GM23248 (cell line): Measurements from ENCODE around the gene PYGB. TPM values are rescaled to one million over a fixed set of nuclear protein-coding genes. Genes with fewer than 3 reads are reported as not detected.

Experiments
- DNase-seq: peaks from one replicate; pipeline ENCODE4 v3.0.0-alpha.2; 2015
- H2AFZ ChIP-seq: fragments of 200-600 bp; sonication (generic); 2 replicates; pipeline ENCODE4 v1.6.1; 2016; ENCODE audit warnings: antibody characterized with exemption
- H3F3A ChIP-seq: fragments of 200-600 bp; sonication (generic); 2 replicates; pipeline ENCODE4 v1.6.1; 2016; ENCODE audit warnings: mild to moderate bottlenecking, antibody characterized with exemption, mixed run types; ENCODE audit not compliant: insufficient read depth
- H3K27ac ChIP-seq: fragments of 200-600 bp; sonication (generic); 2 replicates; pipeline ENCODE4 v1.5.1; 2016; ENCODE audit warnings: mild to moderate bottlenecking
- H3K27me3 ChIP-seq: fragments of 200-600 bp; sonication (generic); replicated peaks from 2 replicates; pipeline ENCODE4 v1.6.1; 2016; ENCODE audit warnings: mild to moderate bottlenecking; ENCODE audit not compliant: insufficient read depth
- H3K36me3 ChIP-seq: fragments of 200-600 bp; sonication (generic); 2 replicates; pipeline ENCODE4 v1.6.1; 2016; ENCODE audit warnings: low read depth, mild to moderate bottlenecking
- H3K4me1 ChIP-seq: fragments of 200-600 bp; sonication (generic); 2 replicates; pipeline ENCODE4 v1.6.1; 2016; ENCODE audit warnings: mild to moderate bottlenecking; ENCODE audit not compliant: insufficient read depth
- H3K4me2 ChIP-seq: fragments of 200-600 bp; sonication (generic); one replicate; pipeline ENCODE4 v1.6.1; 2016; ENCODE audit warnings: mild to moderate bottlenecking; ENCODE audit not compliant: unreplicated experiment
- H3K4me3 ChIP-seq: fragments of 200-600 bp; sonication (generic); 2 replicates; pipeline ENCODE4 v1.5.1; 2016; ENCODE audit warnings: mild to moderate bottlenecking
- H3K79me2 ChIP-seq: fragments of 200-600 bp; sonication (generic); 2 replicates; pipeline ENCODE4 v1.6.1; 2016; ENCODE audit warnings: mild to moderate bottlenecking; ENCODE audit not compliant: insufficient read depth
- H3K9ac ChIP-seq: fragments of 200-600 bp; sonication (generic); 2 replicates; pipeline ENCODE4 v1.6.1; 2016; ENCODE audit warnings: mild to moderate bottlenecking
- H3K9me2 ChIP-seq: fragments of 200-600 bp; sonication (generic); 2 replicates; pipeline ENCODE4 v1.6.1; 2016; ENCODE audit warnings: mixed run types, mild to moderate bottlenecking, moderate library complexity; ENCODE audit not compliant: insufficient read depth
- H3K9me3 ChIP-seq: fragments of 200-600 bp; sonication (generic); one replicate; pipeline ENCODE4 v1.6.1; 2017; ENCODE audit warnings: low read depth
- H4K20me1 ChIP-seq: fragments of 200-600 bp; sonication (generic); 2 replicates; pipeline ENCODE4 v1.6.0; 2016; ENCODE audit not compliant: insufficient read depth
- EZH2 ChIP-seq: fragments of 200-600 bp; sonication (generic); IDR thresholded peaks from 2 replicates; pipeline ENCODE4 v1.6.1; 2018; ENCODE audit warnings: antibody characterized with exemption, mild to moderate bottlenecking; ENCODE audit not compliant: insufficient read depth, poor library complexity, severe bottlenecking
- EZH2phosphoT487 ChIP-seq: fragments of 200-600 bp; sonication (generic); IDR thresholded peaks from 2 replicates; pipeline ENCODE4 v1.6.1; 2018; ENCODE audit warnings: antibody characterized with exemption, moderate library complexity, mild to moderate bottlenecking, low read depth; ENCODE audit not compliant: insufficient read depth
- WGBS, 2 experiments: methylation state at CpG; one replicate each; pipeline ENCODE4 v1.1.6; 2015 to 2017; ENCODE audit warnings: low lambda C conversion rate in 2 of 2, low coverage in 1 of 2; ENCODE audit errors: missing lambda C conversion rate in 2 of 2; 5-methylcytosine and 5-hydroxymethylcytosine counted together
- in situ Hi-C: fragments of 300-500 bp; cut with MboI; formaldehyde crosslinking; loops from 2 replicates; pipeline ENCODE4 v1.15.0; 2020
- polyA plus RNA-seq: library from polyadenylated mRNA; unstranded; fragments of >200 nt; fragmentation: Nextera tagmentation; extraction: Ambion mirVana; gene quantifications from 2 replicates; pipeline ENCODE4 v1.2.1, GENCODE V29; 2016
- total RNA-seq: library from RNA; depleted of rRNA; stranded (reverse); fragments of >200 nt; shearing (Covaris generic); gene quantifications from 2 replicates; pipeline ENCODE4 v1.2.3, GENCODE V29; 2014

The PYGB gene
- total and polyA plus RNA-seq, 2 experiments from 2014 or later, result 74.1 to 116 TPM

- no peak for TF ChIP-seq EZH2
- Histone ChIP-seq H4K20me1 (no peaks in the 10 kb centered on the region), H3K9me2 (no peaks in the 10 kb centered on the region), H3K79me2 (peaks cover 76% of the 10 kb centered on the region), H2AFZ (no peak overlapping the region), H3K36me3 (peaks cover 8% of the 10 kb centered on the region; the same call in 1 of the 2 replicates), H3K27ac (no peak overlapping the region), H3K27me3 (no peaks in the 10 kb centered on the region), H3K9ac (no peak overlapping the region), H3K4me2 (no peak overlapping the region), H3K9me3 (no peaks in the 10 kb centered on the region), H3K4me1 (no peaks in the 10 kb centered on the region), H3F3A (no peaks in the 10 kb centered on the region), H3K4me3 (no peak overlapping the region)
- no peak for DNase-seq
- 94 to 95% methylated on average over 8 of the region's 8 CpGs for WGBS, 2 experiments
- in situ Hi-C loops, result no loop called here
These were observed 41.3 kb upstream of the PYGB start for GRCh38 chr20:25206548-25206947.

DNA sequence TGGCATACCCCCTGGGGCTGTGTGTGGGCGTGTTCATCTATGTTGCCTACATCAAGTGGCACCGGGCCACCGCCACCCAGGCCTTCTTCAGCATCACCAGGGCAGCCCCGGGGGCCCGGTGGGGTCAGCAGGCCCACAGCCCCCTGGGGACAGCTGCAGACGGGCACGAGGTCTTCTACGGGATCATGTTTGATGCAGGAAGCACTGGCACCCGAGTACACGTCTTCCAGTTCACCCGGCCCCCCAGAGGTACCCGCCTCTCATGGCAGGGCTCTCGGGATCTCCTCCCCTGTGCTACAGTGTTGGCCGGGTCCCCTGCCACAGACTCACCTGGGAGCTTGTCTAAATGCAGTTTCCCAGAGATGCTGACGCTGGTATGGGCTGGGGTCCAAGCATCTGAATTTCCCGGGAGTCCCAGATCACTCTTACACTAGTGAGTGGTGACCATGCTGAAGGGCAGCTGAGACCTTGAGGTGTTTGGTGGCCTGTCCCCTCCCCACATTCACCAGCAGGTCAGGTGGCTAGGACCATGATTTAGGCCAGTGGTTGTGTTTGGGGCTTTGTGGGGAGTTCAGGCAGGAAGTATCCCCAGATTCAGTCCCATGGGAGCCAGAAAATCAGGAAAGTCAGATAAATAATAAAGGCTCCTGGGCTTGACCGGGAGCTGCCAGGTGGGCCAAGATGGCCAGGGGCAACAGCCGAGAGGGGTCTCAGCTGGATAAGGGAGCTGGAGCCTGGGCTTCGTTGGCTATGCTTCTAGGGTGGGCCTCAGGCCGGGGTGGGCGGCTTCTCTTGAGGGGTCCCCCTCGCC is 40.5 kb upstream of the PYGB start:
- peaks cover 67% of the 10 kb centered on the region for H3K79me2 ChIP-seq
- in situ Hi-C loops, result no loop called here

GRCh38 chr20:25207960-25208534 is 39.8 kb upstream of the PYGB start:
- no peaks in the 10 kb centered on the region for H3K9me3 ChIP-seq
- peaks cover 61% of the 10 kb centered on the region for H3K79me2 ChIP-seq
- H3K9ac ChIP-seq, result no peak overlapping the region

More for the DNA sequence above, 40.5 kb upstream of the PYGB start:
- H3F3A ChIP-seq, result no peaks in the 10 kb centered on the region
- WGBS, 2 experiments, result 92 to 93% methylated on average over 18 to 22 of the region's 22 CpGs
- no peak overlapping the region for H2AFZ ChIP-seq
- peaks cover 12% of the 10 kb centered on the region; the same call in 1 of the 2 replicates for H3K36me3 ChIP-seq
- H3K4me1 ChIP-seq, result no peaks in the 10 kb centered on the region
- no peak overlapping the region for H3K4me3 ChIP-seq
- no peaks in the 10 kb centered on the region for H3K9me2 ChIP-seq
- DNase-seq, result no peak
- H3K4me2 ChIP-seq, result no peak overlapping the region
- H3K27me3 ChIP-seq, result no peaks in the 10 kb centered on the region
- no peak for TF ChIP-seq EZH2phosphoT487
- no peak for TF ChIP-seq EZH2
- no peak overlapping the region for H3K9ac ChIP-seq
- no peaks in the 10 kb centered on the region for H4K20me1 ChIP-seq
- H3K9me3 ChIP-seq, result no peaks in the 10 kb centered on the region
- H3K27ac ChIP-seq, result no peak overlapping the region

DNA sequence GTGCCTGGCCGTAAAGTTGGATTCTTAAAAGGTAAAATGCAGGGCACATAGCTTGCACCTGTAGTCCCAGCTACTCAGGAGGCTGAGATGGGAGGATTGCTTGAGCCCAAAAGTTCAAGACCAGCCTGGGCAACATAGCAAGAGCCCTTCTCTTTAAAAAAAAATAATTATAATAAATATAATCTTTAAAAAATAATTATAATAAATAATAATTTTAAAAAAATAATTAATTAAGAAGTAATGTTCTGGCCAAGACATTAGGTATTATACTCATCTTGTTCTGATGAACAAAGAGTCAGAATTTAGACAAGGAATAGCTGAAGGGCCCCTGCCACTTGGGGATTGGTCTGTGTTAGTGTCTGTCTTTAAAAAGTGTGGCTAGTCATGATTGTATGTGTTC is 38.5 kb upstream of the PYGB start:
- peaks cover 15% of the 10 kb centered on the region; the same call in 1 of the 2 replicates for H3K36me3 ChIP-seq

More at GRCh38 chr20:25207960-25208534, 39.8 kb upstream of the PYGB start:
- H2AFZ ChIP-seq, result no peak overlapping the region
- H3K36me3 ChIP-seq, result peaks cover 15% of the 10 kb centered on the region; the same call in 1 of the 2 replicates
- H3K9me2 ChIP-seq, result no peaks in the 10 kb centered on the region
- TF ChIP-seq EZH2phosphoT487 (no peak), EZH2 (no peak)
- 97 to 98% methylated on average over 9 of the region's 9 CpGs for WGBS, 2 experiments
- in situ Hi-C loops, result no loop called here
- no peaks in the 10 kb centered on the region for H3K4me1 ChIP-seq
- H3K4me2 ChIP-seq, result no peak overlapping the region
- no peaks in the 10 kb centered on the region for H4K20me1 ChIP-seq
- no peak overlapping the region for H3K27ac ChIP-seq
- no peaks in the 10 kb centered on the region for H3F3A ChIP-seq
- DNase-seq, result no peak
- no peaks in the 10 kb centered on the region for H3K27me3 ChIP-seq
- no peak overlapping the region for H3K4me3 ChIP-seq

More for the DNA sequence above, 38.5 kb upstream of the PYGB start:
- Histone ChIP-seq H3K4me3 (no peak overlapping the region), H3K9me2 (no peaks in the 10 kb centered on the region), H3K9ac (no peak overlapping the region), H3K4me2 (no peak overlapping the region), H2AFZ (no peak overlapping the region), H3K4me1 (no peaks in the 10 kb centered on the region), H3K79me2 (peaks cover 47% of the 10 kb centered on the region), H3K27me3 (no peaks in the 10 kb centered on the region), H3K27ac (no peak overlapping the region), H4K20me1 (no peaks in the 10 kb centered on the region), H3F3A (no peaks in the 10 kb centered on the region), H3K9me3 (no peaks in the 10 kb centered on the region)
- TF ChIP-seq EZH2 (no peak), EZH2phosphoT487 (no peak)
- WGBS, 2 experiments, result 93 to 100% methylated on average over 1 of the region's 1 CpG
- DNase-seq, result no peak
- in situ Hi-C loops, result no loop called here
